Measurements from ENCODE around the gene HSP90B1.

The HSP90B1 gene

GRCh38 chr12:103909811-103910210 is 20.4 kb upstream of the HSP90B1 start:
- no peak overlapping the region for H3K4me3 ChIP-seq (ENCODE audit: low read length)
- DNase-seq (ENCODE audit: low read depth), result no peak
- TF ChIP-seq, protein P1, sequence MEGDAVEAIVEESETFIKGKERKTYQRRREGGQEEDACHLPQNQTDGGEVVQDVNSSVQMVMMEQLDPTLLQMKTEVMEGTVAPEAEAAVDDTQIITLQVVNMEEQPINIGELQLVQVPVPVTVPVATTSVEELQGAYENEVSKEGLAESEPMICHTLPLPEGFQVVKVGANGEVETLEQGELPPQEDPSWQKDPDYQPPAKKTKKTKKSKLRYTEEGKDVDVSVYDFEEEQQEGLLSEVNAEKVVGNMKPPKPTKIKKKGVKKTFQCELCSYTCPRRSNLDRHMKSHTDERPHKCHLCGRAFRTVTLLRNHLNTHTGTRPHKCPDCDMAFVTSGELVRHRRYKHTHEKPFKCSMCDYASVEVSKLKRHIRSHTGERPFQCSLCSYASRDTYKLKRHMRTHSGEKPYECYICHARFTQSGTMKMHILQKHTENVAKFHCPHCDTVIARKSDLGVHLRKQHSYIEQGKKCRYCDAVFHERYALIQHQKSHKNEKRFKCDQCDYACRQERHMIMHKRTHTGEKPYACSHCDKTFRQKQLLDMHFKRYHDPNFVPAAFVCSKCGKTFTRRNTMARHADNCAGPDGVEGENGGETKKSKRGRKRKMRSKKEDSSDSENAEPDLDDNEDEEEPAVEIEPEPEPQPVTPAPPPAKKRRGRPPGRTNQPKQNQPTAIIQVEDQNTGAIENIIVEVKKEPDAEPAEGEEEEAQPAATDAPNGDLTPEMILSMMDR (conservative IDR thresholded peaks at IDR 0.05; ENCODE audit: low read depth, low read length), result no peak

GRCh38 chr12:103912069-103912468 is 18.1 kb upstream of the HSP90B1 start:
- TF ChIP-seq, protein P1 (conservative IDR thresholded peaks at IDR 0.05; ENCODE audit: low read depth, low read length), result no peak
- H3K4me3 ChIP-seq (ENCODE audit: low read length), result no peak overlapping the region
- no peak for DNase-seq (ENCODE audit: low read depth)

DNA sequence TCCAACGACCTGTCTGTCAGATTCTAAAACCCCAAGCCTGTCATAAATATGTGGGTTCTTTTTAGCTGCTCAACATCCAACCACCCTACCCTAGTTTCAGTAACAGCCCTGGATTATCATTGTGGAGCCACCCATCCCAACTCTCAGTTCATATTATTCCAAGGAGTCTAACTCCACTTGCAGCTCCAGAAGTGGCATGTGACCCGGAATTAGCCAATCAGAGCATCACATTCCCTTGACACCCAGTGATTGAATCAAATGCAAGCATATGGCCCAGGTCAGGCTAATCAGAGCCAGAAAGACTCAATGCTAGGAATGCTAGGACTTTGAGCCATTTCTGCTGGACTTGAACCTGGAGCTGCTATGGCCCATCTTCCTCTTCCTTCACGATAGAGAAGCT is 17.1 kb upstream of the HSP90B1 start:
- TF ChIP-seq, protein P1 (conservative IDR thresholded peaks at IDR 0.05; ENCODE audit: low read depth, low read length), result no peak
- no peak for DNase-seq (ENCODE audit: low read depth)
- H3K4me3 ChIP-seq (ENCODE audit: low read length), result no peak overlapping the region

DNA sequence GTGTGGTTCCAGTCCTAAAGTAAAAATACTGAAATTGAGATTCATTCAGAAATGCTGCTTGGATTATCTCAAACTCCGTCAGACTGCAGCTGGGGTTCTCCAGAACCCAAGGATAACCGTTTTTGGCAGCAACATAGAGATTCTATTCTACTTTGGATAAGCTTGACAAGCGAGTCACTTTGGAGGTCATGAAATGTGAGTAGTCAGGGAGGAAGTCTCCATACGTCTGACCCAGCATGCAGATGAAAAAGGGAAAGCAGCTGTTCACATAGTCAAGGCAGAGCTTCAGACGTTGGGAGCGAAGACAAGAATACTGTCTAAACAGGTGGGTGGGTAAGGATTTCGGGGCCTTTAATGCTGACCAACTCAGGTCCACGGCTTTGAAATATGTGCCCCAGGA is 14.9 kb upstream of the HSP90B1 start:
- TF ChIP-seq, protein P1 (conservative IDR thresholded peaks at IDR 0.05; ENCODE audit: low read depth, low read length), result no peak
- no peak overlapping the region for H3K4me3 ChIP-seq (ENCODE audit: low read length)
- no peak for DNase-seq (ENCODE audit: low read depth)

DNA sequence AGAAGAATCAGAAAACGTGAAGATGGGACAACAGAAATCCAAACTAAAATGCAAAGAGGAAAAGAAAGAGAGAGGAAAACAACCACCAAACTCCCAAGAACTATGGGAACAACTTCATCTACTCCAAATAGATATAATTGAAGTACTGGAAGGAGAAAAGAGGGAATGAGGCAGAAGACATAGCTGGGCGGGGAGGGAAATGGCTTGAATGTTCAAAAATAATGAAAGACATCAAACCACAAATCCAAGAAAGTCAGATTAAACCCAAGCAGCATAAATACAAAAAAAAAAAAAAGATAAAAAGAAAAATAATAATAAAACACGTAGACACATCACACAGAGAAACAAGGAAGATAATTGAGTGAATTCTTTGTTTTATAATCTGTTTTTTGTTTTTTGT is 12.3 kb upstream of the HSP90B1 start:
- H3K4me3 ChIP-seq (ENCODE audit: low read length), result no peak overlapping the region

GRCh38 chr12:103924761-103925641 is 5.2 kb upstream of the HSP90B1 start:
- no peak for DNase-seq (ENCODE audit: low read depth)
- TF ChIP-seq, protein P1 (conservative IDR thresholded peaks at IDR 0.05; ENCODE audit: low read depth, low read length), result no peak
- no peak overlapping the region for H3K4me3 ChIP-seq (ENCODE audit: low read length)

More for the DNA sequence above, 12.3 kb upstream of the HSP90B1 start:
- DNase-seq (ENCODE audit: low read depth), result no peak
- TF ChIP-seq, protein P1 (conservative IDR thresholded peaks at IDR 0.05; ENCODE audit: low read depth, low read length), result no peak

DNA sequence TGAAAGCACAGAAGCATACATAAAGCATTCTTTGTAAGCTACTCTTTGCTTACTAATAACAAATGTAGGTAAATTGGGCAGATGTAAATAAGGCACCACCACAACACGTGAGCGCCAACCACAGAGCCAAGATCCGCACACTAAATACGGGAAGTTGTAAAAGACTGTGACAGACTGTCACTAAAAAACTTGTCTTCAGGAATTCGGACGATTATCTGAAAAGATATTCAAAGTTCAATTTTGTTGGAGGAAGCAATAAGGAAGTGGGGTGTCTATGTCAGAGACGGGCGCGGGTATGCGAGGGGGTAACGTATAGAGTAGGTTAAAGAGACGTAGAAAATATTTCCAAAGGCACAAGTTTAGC is 1.5 kb upstream of the HSP90B1 start:
- TF ChIP-seq, protein P1 (conservative IDR thresholded peaks at IDR 0.05; ENCODE audit: low read depth, low read length), result no peak
- DNase-seq (ENCODE audit: low read depth), result no peak
- H3K4me3 ChIP-seq (ENCODE audit: low read length), result peak overlapping the region; percentile 78
